GM21737 (cell line): ENCODE data around the gene FBLN5.
"Not testable (repeated sequence)": the region's sequence is repeated elsewhere in the genome, so short reads cannot be mapped to it uniquely, and the experiment has no call there.

Experiments used
- ATAC-seq: cut with Tn5 transposase; IDR thresholded peaks from one replicate; pipeline ENCODE4 v1.9.1; 2021; ENCODE audit warnings: mild to moderate bottlenecking, moderate library complexity; ENCODE audit not compliant: unreplicated experiment

Gene FBLN5

GRCh38 chr14:91911474-91912032 lies 35.9 kb downstream of the FBLN5 start:
- ATAC-seq, result no peak

- ATAC-seq, result no peak
These were observed 37.3 kb downstream of the FBLN5 start for GRCh38 chr14:91910196-91910595.

GRCh38 chr14:91906374-91906773 lies 41.1 kb downstream of the FBLN5 start:
- ATAC-seq, result no peak

GRCh38 chr14:91904956-91905645 lies 42.4 kb downstream of the FBLN5 start:
- no peak for ATAC-seq

- no peak for ATAC-seq
These were observed 43.0 kb downstream of the FBLN5 start for GRCh38 chr14:91904483-91904882.

- ATAC-seq, result no peak
These were observed 44.4 kb downstream of the FBLN5 start for GRCh38 chr14:91903070-91903469.

GRCh38 chr14:91902336-91902735 lies 45.2 kb downstream of the FBLN5 start:
- ATAC-seq, result no peak

- ATAC-seq, result no peak
These were observed 45.9 kb downstream of the FBLN5 start for GRCh38 chr14:91901449-91902226.

- ATAC-seq, result no peak
These were observed 47.7 kb downstream of the FBLN5 start for GRCh38 chr14:91899806-91900205.

- ATAC-seq, result no peak
These were observed 48.3 kb downstream of the FBLN5 start for GRCh38 chr14:91899213-91899612.

GRCh38 chr14:91898372-91898771 lies 49.1 kb downstream of the FBLN5 start:
- no peak for ATAC-seq

- ATAC-seq, result not testable (repeated sequence)
These were observed 49.8 kb downstream of the FBLN5 start for GRCh38 chr14:91897716-91898115.

- ATAC-seq, result no peak
These were observed 50.3 kb downstream of the FBLN5 start for GRCh38 chr14:91897106-91897701.

- ATAC-seq, result no peak
These were observed 51.1 kb downstream of the FBLN5 start for GRCh38 chr14:91896419-91896818.

- ATAC-seq, result no peak
These were observed 53.8 kb downstream of the FBLN5 start for GRCh38 chr14:91893669-91894068.

GRCh38 chr14:91893007-91893406 lies 54.5 kb downstream of the FBLN5 start:
- ATAC-seq, result no peak

- no peak for ATAC-seq
These were observed 55.7 kb downstream of the FBLN5 start for GRCh38 chr14:91891721-91892220.

GRCh38 chr14:91891101-91891500 lies 56.4 kb downstream of the FBLN5 start:
- ATAC-seq, result no peak

GRCh38 chr14:91890291-91890749 lies 57.2 kb downstream of the FBLN5 start:
- ATAC-seq, result no peak

GRCh38 chr14:91889477-91890211 lies 57.9 kb downstream of the FBLN5 start:
- ATAC-seq, result no peak
